OCI-LY7 (cell line): ENCODE results near the gene ADPRS. TPM values are rescaled to one million over a fixed set of nuclear protein-coding genes. Genes with fewer than 3 reads are reported as not detected.

Experiments
- BruUV-seq: library from RNA; stranded (reverse); fragments of 400-500 nt; replicated peaks from 2 replicates; lab custom pipeline; 2021; lab: Mats Ljungman, UMichigan
- CTCF ChIA-PET: fragments of 300-600 bp; sonication (Branson Sonifier 250); formaldehyde crosslinking; loops from one replicate; lab custom pipeline; 2022; ENCODE audit warnings: antibody characterized with exemption; ENCODE audit not compliant: unreplicated experiment; lab: Charles Lee
- POLR2A ChIA-PET: fragments of 300-600 bp; sonication (Branson Sonifier 250); formaldehyde crosslinking; loops from one replicate; lab custom pipeline; 2022; ENCODE audit warnings: antibody characterized with exemption; lab: Charles Lee
- DNase-seq: peaks from one replicate; pipeline ENCODE4 v3.0.0-alpha.2; 2015; ENCODE audit warnings: low spot score
- H2AFZ ChIP-seq: fragments of 200-600 bp; sonication (generic), shearing (Covaris generic); 2 replicates; pipeline ENCODE4 v1.6.1; 2014; ENCODE audit warnings: mild to moderate bottlenecking, antibody characterized with exemption, low read length, moderate library complexity
- H3K27ac ChIP-seq: fragments of 200-600 bp; sonication (generic); 2 replicates; pipeline ENCODE4 v1.5.1; 2014; ENCODE audit warnings: mixed run types, low read depth, mild to moderate bottlenecking, moderate library complexity, low read length, inconsistent platforms; ENCODE audit not compliant: poor library complexity, severe bottlenecking
- H3K36me3 ChIP-seq: fragments of 200-600 bp; sonication (generic); 2 replicates; pipeline ENCODE4 v1.6.1; 2014; ENCODE audit warnings: mild to moderate bottlenecking, antibody characterized with exemption, low read length, moderate library complexity, mixed read lengths; ENCODE audit not compliant: insufficient read depth
- H3K4me1 ChIP-seq: fragments of 200-600 bp; sonication (generic); 2 replicates; pipeline ENCODE4 v1.5.1; 2014; ENCODE audit warnings: mild to moderate bottlenecking, low read length; ENCODE audit not compliant: insufficient read depth, poor library complexity, severe bottlenecking
- H3K4me2 ChIP-seq: fragments of 200-600 bp; sonication (generic); 2 replicates; pipeline ENCODE4 v1.6.1; 2014; ENCODE audit warnings: mild to moderate bottlenecking, low read length
- H3K4me3 ChIP-seq: fragments of 200-600 bp; sonication (generic); 2 replicates; pipeline ENCODE4 v1.5.1; 2014; ENCODE audit warnings: mild to moderate bottlenecking, low read depth, low read length; ENCODE audit not compliant: poor library complexity, severe bottlenecking
- H3K79me2 ChIP-seq: fragments of 200-600 bp; sonication (generic); 2 replicates; pipeline ENCODE4 v1.6.1; 2016; ENCODE audit warnings: low read depth, mild to moderate bottlenecking, low read length, moderate library complexity, mixed read lengths; ENCODE audit not compliant: insufficient read depth
- H3K9me2 ChIP-seq: fragments of 200-600 bp; sonication (generic); 2 replicates; pipeline ENCODE4 v1.6.1; 2016; ENCODE audit warnings: mild to moderate bottlenecking, low read length, mixed read lengths; ENCODE audit not compliant: insufficient read depth
- H3K9me3 ChIP-seq: fragments of 200-600 bp; sonication (generic); 2 replicates; pipeline ENCODE4 v1.6.1; 2014; ENCODE audit warnings: mild to moderate bottlenecking, mixed run types, low read length, mixed read lengths
- H4K20me1 ChIP-seq: fragments of 200-600 bp; sonication (generic); 2 replicates; pipeline ENCODE4 v1.6.1; 2014; ENCODE audit warnings: mild to moderate bottlenecking, antibody characterized with exemption, low read length, moderate library complexity, mixed read lengths; ENCODE audit not compliant: insufficient read depth
- CTCF ChIP-seq: fragments of 200-600 bp; sonication (generic); conservative IDR thresholded peaks from 2 replicates; pipeline ENCODE4 v1.5.1; 2014; ENCODE audit warnings: mild to moderate bottlenecking, antibody characterized with exemption, low read length, moderate library complexity, mixed read lengths
- EZH2phosphoT487 ChIP-seq: fragments of 200-600 bp; sonication (generic); IDR thresholded peaks from 2 replicates; pipeline ENCODE4 v1.6.1; 2018; ENCODE audit warnings: low read depth, borderline replicate concordance, mild to moderate bottlenecking, mixed run types, antibody characterized with exemption, low read length, moderate library complexity, mixed read lengths
- intact Hi-C: fragments of 100-400 bp; cut with micrococcal nuclease; formaldehyde crosslinking; loops from one replicate; pipeline ENCODE4 v1.10.0; 2022; ENCODE audit not compliant: unreplicated experiment
- total RNA-seq, 2 experiments: library from RNA; depleted of rRNA in 1 of 2; stranded (reverse); fragments of >200 nt in 1 of 2; shearing (Covaris generic) in 1 of 2; gene quantifications; 2 replicates each; pipeline ENCODE4 v1.2.3, GENCODE V29; 2014 to 2022

Gene ADPRS
- total RNA-seq, 2 experiments from 2014 or later = 29.3 to 42.3 TPM

GRCh38 chr1:36114371-36114770, 25.7 kb downstream of the ADPRS start:
- Histone ChIP-seq H3K9me3 (no peaks in the 10 kb centered on the region), H4K20me1 (no peaks in the 10 kb centered on the region), H3K79me2 (no peaks in the 10 kb centered on the region), H3K27ac (no peak overlapping the region), H3K36me3 (no peaks in the 10 kb centered on the region), H3K4me2 (no peak overlapping the region), H3K9me2 (no peaks in the 10 kb centered on the region), H2AFZ (no peak overlapping the region), H3K4me1 (no peaks in the 10 kb centered on the region), H3K4me3 (no peak overlapping the region)
- no TSS peak for BruUV-seq
- intact Hi-C loops = no loop called here
- ChIA-PET CTCF (no interaction called here), POLR2A (interaction anchor here (0.7 kb wide), 3 partner anchors 25 to 1123 kb away, joined by 3 to 5 read pairs (median 3); no protein-coding TSS in a partner anchor)
- TF ChIP-seq EZH2phosphoT487 = no peak
- TF ChIP-seq CTCF = no peak
- no peak for DNase-seq

- Histone ChIP-seq H3K79me2 (no peaks in the 10 kb centered on the region), H3K27ac (no peak overlapping the region), H4K20me1 (no peaks in the 10 kb centered on the region), H2AFZ (no peak overlapping the region), H3K36me3 (no peaks in the 10 kb centered on the region), H3K4me3 (no peak overlapping the region), H3K9me3 (no peaks in the 10 kb centered on the region), H3K9me2 (no peaks in the 10 kb centered on the region), H3K4me1 (no peaks in the 10 kb centered on the region), H3K4me2 (no peak overlapping the region)
- BruUV-seq = no TSS peak
- no peak for DNase-seq
- CTCF ChIA-PET = no interaction called here
- intact Hi-C loops = no loop called here
- TF ChIP-seq EZH2phosphoT487 = no peak
- no peak for TF ChIP-seq CTCF
- POLR2A ChIA-PET = no interaction called here
These were observed 26.5 kb downstream of the ADPRS start for GRCh38 chr1:36115200-36115669.

GRCh38 chr1:36115931-36116330, 27.2 kb downstream of the ADPRS start:
- no TSS peak for BruUV-seq
- CTCF ChIA-PET = no interaction called here

More at GRCh38 chr1:36115931-36116330, 27.2 kb downstream of the ADPRS start:
- Histone ChIP-seq H2AFZ (no peak overlapping the region), H4K20me1 (no peaks in the 10 kb centered on the region), H3K4me3 (no peak overlapping the region), H3K9me2 (no peaks in the 10 kb centered on the region), H3K36me3 (no peaks in the 10 kb centered on the region), H3K79me2 (no peaks in the 10 kb centered on the region), H3K4me2 (no peak overlapping the region), H3K9me3 (no peaks in the 10 kb centered on the region), H3K27ac (no peak overlapping the region), H3K4me1 (no peaks in the 10 kb centered on the region)
- no peak for TF ChIP-seq CTCF
- no peak for TF ChIP-seq EZH2phosphoT487
- intact Hi-C loops = no loop called here
- POLR2A ChIA-PET = no interaction called here
- DNase-seq = no peak
